GM19035 (cell line): ENCODE data around the gene HES5.

ENCODE experiments used
- ATAC-seq: cut with Tn5 transposase; IDR thresholded peaks from one replicate; pipeline ENCODE4 v1.9.1; 2021; ENCODE audit not compliant: unreplicated experiment

HES5 gene

DNA sequence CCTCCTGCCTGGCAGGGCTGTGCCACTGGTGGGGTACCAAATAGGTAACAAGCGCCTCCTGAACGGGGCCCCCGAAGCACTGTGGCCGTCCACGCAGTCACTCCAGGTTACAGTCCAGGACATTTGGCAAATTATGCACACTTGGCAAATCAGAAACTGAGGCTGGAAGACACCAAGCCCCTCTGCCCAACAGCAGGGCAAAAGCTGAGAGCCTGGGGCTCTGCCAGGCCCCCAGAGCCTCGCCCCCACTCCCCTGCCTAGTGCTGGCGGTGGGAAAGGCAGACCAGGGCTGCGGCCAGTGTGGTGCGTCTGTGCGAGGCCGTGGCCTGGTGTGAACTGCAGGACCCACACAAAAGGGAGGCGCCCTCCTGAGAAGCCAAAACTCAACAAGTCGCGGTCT, 13.1 kb downstream of the HES5 start:
- ATAC-seq, result no peak

DNA sequence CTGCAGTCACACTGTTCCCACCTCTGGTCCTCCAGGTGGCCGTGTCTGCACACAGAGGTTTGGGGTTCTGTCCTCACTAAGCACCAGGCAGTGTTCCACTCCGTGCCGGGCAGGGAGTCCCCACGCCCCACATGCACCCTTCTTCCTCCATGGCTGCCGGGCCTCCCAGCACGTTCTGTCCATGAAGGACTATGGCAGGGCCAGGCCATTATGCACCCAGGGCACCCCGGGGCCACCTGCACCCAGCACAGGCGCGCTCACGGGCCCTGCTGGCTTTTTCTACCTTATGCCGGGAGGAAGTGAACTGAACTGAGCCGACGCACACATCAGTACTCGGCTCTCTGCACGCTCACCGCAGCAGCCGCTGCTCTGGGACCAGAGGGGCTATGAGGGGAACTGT, 13.9 kb downstream of the HES5 start:
- no peak for ATAC-seq

DNA sequence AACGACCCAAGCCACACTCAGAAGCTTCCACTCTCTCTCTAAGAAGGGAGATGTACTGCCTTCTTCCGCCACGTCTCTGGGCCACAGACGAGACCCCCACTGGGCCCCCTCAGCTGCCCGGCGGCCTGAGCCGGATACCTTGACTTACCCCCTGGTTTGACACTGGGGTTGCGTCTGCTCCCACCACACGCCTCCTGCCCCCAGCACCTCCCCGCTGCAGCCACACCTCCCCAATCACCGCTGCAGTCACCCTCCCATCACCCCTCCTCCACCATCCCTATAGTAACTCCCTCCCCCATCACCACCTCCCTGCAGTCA, 14.3 kb downstream of the HES5 start:
- no peak for ATAC-seq

DNA sequence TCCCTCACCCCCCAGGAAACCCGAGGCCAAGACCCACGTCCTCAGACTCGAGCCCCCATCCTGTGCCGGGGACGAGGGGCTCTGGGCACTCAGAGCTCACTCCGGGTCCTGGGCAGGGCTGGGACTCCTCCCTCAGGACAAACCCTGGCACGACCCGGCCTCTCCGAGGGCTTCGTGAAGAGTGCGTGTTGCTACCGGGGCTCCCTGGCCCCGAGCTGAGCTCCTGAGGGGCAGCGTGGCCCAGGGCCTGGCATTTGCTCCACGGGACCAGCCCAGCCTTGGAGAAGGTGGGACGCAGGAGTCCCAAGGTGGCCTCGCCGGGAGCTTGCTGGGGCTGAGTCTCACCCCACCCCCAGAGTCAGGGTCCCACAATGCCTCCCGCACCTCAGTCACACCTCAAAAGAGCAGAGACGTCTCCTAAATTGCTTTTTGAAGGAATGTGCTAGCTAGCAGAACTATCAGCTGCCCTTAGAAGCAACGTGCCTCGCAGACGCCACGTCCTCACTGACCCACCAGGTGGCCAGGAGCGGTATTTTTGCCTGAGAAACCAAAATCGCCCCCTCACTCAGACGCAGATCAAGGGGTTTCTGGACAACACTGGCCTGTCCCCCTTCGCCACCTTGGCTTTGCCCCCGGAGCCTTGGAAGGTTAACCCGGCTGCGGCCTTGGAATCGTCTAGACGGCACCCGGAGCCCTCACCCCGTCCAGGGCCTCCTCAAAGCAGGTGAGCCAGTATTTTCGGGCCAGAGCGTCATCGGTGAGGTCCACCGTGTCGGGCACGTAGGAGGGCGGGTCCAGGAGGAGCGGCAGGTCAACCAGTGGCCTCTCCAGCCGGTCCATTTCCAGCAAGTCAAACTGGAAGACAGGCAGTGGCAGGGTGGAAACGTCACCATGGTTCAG, 14.9 kb downstream of the HES5 start:
- ATAC-seq, result no peak

DNA sequence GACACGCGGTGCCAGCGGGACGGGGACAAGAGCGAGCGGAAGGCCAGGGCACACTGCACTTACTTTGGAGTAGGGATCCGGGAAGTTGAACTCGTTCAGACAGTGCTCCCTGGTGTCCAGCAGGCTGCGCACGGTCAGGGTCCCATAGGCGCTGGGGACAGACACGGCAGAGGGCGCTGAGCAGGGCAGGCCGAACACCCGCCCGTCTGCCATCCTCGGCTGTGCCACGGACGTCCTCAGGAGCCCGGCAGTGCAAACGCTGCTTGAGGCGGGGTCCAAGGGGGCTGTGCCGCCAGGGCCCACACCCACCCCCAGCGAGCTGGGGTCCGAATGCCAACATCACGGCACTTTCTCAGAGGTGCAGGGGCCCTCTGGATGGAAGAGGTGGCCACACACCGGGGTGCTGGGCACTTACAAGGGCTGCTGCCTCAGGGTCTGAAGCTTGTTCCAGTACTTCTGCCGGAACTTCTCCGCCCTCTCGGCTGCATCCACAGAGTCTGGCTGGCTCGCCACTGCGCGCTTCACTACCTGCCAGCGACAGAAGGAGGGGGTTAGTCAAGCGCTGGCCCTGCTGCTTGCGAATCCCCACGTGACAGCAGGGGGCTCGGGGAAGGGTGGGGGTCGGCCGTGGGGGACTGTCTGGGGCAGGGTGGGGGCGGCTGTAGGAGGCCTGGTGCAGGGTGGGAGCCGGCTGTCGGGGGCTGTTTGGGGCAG, 16.0 kb downstream of the HES5 start:
- no peak for ATAC-seq

DNA sequence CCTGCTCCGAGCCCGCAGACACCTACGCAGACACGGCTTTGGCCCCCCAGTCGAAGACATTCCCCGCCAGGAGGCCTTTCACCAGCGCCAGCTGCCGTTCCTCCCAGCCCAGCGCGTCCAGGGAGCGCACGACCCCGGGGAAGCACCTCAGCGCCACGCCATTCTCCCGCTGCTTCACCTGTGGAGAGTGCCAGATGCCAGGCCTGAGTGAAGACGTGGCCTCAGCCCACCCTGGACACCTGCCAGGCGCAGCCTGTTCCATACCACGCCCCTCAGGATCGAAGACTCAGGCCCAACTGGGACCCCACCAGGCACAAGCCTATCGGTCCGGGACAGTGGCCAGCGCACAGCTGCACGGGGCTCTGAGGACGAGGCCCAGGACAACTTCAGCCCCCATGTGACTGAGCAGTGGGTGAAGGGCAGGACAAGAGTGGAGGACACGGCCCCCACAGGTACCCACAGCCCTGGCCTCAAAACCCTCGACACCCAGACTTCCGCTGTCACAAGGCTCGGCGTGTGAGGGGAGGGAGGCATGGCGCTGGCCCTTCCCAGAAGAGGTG, 17.1 kb downstream of the HES5 start:
- ATAC-seq, result no peak

DNA sequence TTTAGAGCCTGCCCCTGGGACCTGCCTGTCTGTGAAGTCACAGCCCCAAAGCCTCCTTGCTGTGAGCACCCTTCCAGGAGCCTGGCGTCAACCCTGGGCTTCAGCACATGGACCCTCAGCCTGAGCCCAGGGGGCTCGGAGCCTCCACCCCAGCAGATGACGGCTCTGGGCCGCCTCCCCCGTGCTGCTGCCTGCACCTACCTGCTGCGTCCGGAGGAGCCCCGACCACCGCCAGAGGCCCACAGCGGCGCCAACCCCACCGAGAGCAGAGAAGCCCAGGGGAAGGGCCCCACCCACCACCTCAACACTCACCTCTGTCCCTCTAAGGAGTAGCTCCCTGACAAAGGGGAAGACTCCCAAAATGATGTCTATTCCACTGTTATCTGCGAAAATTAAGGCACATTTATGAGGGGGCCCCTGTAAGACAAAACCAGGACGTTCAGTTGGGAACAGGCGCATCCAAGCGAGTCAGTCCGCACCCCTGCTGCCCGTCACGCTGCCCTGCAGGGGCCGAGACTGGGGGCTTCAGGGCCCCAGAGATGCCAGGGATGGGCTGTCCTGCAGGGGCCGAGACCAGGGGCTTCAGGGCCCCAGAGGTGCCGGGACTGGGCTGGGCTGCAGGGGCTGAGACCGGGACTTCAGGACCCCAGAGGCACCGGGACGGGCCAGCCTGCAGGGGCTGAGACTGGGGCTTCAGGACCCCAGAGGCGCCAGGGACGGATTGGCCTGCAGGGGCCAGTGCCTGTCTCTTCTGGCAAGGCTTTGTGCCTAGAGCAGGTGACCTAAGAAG, 19.5 kb downstream of the HES5 start:
- ATAC-seq, result no peak

DNA sequence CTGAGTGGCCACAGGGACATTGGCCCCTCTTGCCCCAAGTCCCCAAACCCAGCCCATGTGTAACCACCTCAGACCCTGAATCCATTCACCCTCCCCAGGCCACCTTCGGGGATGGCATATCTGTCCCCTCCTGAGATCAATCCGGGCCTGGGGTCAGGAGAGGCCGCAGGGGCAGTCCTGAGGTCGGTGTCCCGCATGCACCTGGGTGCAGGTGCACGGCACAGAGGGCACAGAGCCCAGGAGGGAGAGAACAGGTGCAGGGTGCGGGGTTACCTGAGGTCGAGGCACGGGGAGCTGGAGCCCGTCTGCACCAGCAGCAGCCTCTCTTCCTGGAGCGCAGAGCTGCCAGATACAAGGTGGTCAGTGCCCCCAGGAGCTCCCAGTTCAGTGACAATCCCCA, 20.5 kb downstream of the HES5 start:
- ATAC-seq, result no peak

DNA sequence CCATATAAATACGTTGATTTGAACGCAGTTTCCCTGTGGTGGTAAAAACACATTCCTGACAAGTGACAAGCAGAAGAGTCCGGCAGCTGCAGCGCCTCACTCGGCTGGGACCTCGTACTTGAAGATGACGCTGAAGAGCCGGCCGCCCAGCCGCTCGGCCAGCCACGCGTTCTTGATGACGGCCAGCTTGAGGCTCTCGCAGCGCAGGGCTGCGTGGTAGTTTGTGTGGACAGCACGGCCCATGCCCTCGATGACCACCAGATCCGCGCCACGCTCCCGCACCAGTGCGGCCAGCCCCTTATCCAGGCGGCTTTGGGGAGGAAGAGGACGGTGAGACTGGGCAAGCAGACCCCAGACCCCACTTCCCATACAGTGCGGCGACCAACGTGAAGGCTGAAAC, 21.3 kb downstream of the HES5 start:
- ATAC-seq, result no peak

DNA sequence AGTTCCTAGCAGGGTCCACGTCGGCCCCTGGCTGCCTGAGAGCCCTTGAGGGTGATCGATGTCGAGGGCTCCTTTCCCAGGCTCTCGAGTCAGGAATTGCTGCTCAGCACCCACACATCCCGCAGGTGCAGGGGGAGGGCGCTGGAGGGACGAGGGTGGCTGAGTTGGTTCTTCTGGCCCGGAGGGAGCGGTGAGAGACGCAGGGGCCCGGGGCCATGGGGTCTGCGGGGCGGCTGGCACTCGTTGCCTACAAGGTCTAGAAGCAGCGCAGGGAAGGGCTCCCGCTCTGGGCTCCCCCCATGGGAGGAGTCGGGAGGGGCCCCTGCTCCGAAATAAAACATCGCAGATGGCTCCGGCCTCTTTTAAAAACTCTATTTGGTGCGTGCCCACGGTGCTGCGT, 21.9 kb downstream of the HES5 start:
- no peak for ATAC-seq

DNA sequence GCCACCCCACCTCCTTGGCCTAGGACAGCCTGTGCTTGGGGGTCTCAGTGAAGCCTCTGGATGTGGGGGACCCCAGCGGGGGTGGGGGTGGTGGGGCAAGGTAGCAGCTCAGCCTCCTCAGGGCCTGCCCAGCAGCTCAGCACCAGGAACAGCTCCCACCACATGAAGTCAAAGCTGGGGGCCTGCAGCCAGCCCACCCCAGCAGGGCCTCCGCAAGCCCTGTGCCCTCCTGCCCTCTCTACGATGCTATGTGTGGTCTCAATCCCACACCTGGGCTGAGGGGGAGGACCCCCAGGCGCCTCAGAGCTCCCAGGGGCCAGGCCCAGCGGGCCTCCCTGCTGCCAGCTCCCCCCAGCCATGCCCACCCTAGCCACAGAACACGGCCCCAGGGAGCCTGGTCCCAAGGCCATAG, 22.3 kb downstream of the HES5 start:
- ATAC-seq, result no peak

DNA sequence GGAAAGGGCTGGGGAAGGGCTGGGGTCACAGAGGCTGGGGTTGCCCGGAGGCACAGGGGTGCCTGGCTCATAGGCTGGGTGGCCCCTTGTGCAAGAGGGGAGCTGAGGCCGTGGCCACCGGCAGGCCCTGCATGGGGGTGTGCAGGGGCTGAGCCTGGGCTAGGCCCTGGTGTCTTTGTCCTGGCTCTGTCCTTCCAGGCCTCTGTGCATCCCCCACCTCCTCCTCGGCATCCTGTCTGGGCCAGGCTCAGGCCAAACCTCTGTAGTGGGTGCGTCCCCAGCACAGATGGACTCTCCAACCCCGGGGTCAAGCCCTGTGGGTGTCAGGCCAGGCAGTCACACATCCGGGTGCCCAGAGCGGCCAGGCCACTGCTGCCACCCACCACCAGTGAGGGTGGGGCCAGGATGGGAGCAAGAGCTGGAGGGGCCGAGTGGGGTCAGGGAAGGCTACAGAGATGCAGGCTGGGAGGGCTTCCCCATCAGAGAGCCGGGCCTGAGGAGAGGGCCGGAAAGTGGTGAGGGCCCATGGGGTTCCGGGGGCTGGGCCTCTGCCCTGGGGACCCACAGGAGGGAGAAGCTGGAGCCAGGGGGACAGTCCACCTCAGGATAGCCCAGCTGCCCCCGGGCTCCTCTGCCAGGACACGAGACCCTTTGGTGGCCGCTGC, 23.0 kb downstream of the HES5 start:
- ATAC-seq, result no peak

DNA sequence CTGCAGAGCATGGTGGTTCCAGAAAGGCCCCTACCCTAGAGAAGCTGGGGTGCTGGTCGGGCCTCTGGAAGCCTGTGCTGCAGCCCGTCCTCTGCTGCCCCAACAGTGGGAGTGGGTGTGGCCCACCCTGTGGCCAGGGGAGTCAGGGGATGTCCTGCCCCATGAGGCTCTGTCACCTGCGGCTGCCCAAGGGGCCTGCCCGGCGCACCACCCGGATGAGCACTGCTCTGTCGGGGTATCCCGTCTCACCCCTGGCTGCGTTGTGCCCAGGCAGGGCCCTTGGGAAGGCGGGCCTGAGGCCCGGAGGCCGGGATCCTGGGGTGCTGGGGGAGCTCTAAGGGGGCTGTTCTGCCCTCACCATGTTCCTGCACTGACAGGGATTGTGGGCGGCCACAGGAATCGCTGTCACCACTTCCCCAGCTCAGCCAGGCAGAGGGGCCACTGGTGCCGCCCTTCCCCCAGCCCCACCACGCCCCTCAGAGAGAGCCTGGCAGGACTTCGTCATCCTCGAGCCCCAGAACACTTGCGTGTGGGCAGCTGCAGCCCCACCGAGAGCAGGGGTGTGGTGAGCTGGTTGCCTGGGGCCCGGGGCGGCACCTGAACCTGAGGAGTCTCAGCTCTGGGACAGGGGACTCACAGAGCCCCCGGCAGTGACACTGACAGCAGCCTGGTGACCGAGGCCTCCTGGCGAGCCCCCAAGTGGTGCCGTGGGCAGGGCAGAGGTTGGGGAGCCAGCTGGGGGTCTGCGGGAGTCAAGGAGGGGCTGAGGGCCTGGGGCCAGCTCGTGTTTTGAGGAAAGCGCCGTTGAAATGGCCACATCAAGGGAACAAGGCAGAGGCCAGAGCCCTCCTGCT, 23.8 kb downstream of the HES5 start:
- ATAC-seq, result no peak

DNA sequence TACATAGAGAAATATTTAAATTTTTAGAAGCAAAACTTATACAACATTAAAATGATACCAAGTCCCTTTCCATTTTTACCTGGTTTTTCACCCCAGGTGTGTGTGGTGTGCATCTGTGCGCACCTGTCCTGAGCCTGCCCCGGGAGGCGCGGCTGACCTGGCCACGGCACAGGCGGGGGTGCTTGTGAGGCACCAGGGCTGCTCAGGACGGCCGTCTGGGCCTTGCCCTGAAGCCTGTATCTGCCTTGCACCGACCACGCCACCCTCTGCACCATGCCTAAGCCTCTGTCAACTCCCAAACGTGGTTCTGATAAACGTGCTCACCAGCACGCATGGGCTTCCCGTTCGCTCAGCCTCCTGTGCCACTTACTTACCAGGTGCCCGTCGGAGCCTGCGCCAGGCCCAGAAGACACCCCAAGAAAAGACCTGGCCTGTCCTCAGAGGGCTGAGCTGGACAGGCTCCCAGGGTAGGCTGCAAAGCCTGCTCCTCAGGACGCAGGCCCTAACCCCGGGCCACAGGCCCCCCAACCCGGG, 24.5 kb downstream of the HES5 start:
- no peak for ATAC-seq

DNA sequence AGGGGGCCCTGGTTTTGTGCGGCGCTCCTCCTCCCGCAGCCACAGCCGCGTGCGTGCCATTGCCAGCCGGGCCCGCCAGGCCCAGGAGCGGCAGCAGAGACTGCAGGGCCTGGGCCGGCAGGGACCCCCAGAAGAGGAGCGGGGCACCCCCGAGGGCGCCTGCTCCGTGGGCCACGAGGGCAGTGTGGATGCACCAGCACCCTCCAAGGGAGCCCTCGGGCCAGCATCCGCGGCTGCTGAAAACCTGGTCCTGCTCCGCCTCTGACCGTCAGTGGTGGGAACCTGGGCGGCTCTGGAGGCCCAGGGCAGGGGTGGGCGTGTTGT, 25.2 kb downstream of the HES5 start:
- no peak for ATAC-seq

DNA sequence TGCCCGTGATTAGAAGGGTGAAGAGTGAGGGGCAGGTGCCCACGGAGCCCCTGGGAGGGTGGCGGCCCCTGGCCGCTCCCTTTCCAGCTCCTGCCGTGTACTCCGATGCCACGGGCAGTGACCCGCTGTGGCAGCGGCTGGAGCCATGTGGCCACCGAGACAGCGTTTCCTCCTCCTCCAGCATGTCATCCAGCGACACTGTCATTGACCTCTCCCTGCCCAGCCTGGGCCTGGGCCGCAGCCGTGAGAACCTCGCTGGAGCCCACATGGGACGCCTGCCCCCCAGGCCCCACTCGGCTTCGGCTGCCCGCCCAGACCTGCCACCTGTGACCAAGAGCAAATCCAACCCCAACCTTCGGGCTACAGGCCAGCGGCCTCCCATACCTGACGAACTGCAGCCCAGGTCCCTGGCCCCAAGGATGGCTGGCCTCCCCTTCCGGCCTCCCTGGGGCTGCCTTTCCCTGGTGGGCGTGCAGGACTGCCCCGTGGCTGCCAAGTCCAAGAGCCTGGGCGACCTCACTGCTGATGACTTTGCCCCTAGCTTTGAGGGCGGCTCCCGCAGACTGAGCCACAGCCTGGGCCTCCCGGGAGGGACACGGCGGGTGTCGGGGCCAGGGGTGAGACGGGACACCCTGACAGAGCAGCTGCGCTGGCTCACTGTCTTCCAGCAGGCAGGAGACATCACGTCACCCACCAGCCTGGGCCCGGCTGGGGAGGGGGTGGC, 25.7 kb downstream of the HES5 start:
- no peak for ATAC-seq

DNA sequence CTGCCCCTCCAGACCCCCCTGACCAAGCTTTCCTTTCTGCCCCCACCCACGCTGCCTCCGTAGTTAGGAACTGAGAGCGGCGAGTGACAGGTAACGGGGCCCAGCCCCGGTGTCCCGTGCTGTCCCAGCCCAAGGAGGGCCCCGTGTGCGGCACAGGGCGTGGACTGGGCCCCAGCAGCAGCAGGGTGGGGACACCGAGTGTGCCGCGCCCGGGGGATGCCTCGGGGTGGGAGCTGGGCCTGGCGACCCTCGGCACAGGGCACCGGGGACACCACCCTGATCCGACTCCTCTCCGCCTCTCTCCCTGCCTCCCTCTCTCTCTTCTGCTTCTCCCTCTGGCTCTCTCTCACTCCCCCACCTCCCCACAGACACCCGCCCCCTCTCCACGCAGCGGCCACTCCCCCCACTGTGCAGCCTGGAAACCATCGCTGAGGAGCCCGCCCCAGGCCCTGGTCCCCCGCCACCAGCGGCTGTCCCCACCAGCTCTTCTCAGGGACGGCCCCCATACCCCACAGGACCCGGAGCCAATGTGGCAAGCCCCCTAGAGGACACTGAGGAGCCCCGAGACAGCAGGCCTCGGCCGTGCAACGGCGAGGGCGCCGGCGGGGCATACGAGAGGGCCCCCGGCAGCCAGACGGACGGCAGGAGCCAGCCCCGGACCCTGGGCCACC, 26.4 kb downstream of the HES5 start:
- ATAC-seq, result no peak

DNA sequence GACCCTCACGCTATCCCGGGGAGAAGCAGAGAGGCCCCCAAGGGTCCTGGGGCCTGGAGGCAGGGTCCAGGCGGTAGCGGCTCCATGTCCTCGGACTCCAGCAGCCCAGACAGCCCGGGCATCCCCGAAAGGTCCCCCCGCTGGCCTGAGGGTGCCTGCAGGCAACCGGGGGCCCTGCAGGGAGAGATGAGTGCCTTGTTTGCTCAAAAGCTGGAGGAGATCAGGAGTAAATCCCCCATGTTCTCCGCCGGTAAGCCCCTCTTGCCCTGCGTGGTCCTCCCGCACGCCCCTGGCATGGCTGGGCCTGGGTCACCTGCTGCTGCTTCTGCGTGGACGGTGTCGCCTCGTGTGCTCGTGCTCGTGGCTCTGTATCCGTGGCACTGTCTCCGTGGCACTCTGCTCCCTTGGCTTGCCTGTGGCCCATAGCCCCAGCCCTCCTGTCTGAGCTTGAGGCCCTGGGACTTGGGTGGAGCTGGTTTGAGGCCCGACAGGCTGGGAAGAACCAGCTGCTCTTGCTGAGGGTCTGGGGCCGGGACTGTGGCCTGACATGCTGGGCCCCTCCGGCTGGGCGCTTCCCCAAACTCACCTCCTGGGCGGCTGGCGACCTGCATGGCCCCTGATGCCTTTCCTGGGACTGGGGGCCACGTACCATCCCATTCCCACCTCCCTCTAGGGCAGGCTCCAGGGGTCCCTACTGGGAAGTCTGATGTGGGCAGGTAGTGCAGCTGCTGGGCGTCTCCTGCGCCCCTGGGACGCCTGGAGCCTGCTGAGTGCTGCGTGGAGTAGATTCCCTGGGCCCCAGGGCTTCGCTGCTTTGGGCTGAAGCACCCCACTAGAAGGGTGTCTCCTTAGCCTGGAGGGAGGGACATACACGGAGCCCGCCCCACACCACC, 27.2 kb downstream of the HES5 start:
- no peak for ATAC-seq
